ENCODE data around the gene TLE1.
"Not testable (repeated sequence)": the region's sequence is repeated elsewhere in the genome, so short reads cannot be mapped to it uniquely, and the experiment has no call there.

TLE1 gene

DNA sequence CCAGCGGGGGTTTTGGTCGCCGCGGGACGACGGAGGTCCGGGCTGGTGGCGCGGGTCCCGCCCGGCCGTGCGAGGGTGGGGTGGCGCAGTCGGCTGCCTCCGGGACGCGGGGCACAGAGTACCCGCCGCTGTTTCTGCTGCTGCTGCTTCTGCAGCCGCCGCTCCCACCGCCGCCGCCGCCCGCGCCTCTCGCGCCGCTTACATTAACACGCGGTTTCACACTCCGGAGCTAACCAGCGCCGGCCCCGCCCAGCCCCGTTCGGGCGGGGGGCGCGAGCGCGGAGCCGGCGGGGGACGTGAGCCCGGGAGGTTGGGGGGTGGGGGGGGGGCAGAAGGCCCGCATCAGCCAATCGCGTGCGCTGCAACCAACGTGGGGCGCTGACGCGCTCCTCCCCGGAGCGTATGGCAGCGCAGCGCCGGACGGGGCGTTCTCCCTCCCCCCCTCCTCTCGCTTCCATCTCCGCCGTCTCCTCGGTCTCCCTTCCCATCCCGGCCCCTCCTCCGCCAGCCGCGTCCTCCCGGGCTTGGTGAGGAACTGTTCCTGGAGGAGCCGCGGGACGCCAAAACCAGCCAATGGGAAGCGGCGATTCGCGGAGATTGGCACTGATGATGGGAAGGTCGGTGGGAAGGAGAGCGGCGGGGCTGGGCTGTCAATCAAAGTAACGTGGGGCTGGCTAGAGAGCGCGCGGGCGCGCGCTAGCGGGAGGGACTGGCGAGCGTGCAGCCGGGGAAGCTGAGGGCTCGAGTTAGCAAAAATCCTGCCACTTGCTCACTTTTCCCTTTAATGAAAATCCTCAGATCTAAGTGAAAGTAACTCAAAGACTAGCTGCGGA is at the start of gene TLE1:
Gene TLE1, minus strand, starts transcription at position 205 of the 833 bp plus-strand sequence. CDS start 1,307 bp downstream, outside the sequence.
- TF ChIP-seq ZNF274 (IDR thresholded peaks at IDR 0.05; ENCODE audit: low read depth, low read length), result no peak

DNA sequence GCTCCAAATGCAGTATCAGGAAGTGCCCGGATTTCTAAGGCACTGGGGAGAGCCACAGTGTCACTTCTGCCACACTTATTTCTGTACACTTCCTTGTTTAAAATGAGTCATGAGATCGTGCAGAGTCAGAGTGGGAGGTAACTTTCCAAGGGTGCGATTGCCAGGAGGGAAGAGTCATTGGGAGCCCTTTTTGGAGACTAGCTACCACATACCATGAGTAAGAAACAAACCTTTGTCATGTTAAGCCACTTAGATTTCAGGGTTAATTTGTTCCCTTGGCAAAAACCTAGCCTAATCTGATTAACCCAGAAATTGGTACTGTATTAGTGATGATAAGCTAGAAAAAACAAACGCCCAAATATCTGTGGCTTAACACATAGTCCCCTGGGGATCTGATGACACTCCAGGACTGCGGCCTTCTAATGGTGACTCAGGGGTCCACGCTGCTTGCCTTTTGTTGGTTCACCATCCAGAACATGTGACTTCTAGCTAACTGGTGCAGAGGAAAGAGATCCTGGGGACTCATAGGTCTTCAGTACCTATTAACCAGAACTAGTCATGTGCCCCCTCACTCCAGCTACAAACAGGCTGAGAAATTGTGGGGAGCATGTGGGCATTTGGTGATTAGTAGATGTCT is 48.6 kb upstream of the TLE1 start:
- H3K4me3 ChIP-seq (ENCODE audit: low read length), result no peak overlapping the region
- no peak for TF ChIP-seq ZNF274 (IDR thresholded peaks at IDR 0.05; ENCODE audit: low read depth, low read length)

More for the DNA sequence above, at the start of gene TLE1:
- H3K4me3 ChIP-seq (ENCODE audit: low read length), result peak within 1 kb of the TSS; percentile 59

DNA sequence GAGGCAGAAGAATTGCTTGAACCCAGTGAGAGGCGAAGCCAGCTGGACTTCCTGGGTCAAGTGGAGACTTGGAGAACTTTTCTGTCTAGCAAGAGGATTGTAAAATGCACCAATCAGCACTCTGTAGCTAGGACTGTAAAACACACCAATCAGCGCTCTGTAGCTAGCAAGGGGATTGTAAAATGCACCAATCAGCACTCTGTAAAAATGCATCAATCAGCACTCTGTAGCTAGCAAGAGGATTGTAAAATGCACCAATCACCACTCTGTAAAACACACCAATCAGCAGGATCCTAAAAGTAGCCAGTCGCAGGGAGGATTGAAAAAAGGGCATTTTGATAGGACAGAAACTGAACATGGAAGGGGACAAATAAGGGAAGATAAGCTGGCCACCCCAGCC is 41.2 kb upstream of the TLE1 start:
- not testable (repeated sequence) for H3K4me3 ChIP-seq (ENCODE audit: low read length)

DNA sequence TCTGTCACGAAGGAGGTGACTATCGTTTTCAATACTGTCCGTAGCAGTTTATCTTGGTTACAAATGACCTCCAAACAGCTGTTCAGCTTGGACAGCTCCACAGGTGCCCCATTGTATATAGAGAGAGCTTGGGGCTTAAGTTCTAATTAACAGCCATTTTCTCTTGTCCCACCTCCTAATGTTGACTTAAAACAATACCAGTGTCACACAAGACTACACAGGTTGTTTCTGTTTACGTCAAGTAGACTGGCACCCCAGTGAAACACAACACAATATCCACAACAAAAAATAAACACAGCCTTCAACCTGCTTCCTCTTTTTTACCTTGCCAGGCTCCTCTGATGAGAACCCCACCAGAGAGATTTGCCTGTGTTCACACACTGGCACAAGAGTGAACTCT is 39.8 kb upstream of the TLE1 start:
- no peak overlapping the region for H3K4me3 ChIP-seq (ENCODE audit: low read length)
- no peak for TF ChIP-seq ZNF274 (IDR thresholded peaks at IDR 0.05; ENCODE audit: low read depth, low read length)

DNA sequence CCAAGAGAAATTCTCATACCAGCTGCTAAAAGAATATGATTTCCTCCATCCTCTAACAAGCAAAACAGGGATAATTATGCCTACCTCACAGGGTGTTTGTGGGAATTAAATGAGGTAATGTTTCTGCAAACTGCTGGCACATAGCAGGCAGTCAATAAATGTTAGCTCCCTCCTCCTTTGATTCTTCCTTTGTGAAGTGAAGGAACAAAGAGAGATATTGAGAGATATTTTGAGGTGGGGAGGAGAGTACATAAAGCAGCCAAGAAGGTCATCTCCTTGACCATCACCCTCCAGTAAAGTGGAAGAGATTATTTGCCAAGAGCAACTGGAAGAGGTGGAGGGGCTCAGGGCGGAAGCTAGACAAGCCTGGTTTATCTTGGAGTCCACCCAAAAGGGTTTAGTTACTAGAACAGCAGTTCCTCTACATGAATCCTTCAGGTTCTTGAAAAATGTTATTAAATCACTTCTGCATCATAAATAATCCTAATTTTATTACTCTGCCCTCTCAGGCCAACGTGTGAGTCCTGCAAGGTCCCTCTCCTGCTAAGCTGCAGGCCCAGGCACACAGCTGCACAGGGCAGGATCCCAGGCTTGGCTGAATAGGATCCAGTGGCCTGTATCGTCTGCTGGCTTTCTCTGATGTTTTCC is 35.0 kb upstream of the TLE1 start:
- H3K4me3 ChIP-seq (ENCODE audit: low read length), result no peak overlapping the region
- no peak for TF ChIP-seq ZNF274 (IDR thresholded peaks at IDR 0.05; ENCODE audit: low read depth, low read length)

GRCh38 chr9:81722277-81722676 is 32.9 kb upstream of the TLE1 start:
- no peak for TF ChIP-seq ZNF274 (IDR thresholded peaks at IDR 0.05; ENCODE audit: low read depth, low read length)

DNA sequence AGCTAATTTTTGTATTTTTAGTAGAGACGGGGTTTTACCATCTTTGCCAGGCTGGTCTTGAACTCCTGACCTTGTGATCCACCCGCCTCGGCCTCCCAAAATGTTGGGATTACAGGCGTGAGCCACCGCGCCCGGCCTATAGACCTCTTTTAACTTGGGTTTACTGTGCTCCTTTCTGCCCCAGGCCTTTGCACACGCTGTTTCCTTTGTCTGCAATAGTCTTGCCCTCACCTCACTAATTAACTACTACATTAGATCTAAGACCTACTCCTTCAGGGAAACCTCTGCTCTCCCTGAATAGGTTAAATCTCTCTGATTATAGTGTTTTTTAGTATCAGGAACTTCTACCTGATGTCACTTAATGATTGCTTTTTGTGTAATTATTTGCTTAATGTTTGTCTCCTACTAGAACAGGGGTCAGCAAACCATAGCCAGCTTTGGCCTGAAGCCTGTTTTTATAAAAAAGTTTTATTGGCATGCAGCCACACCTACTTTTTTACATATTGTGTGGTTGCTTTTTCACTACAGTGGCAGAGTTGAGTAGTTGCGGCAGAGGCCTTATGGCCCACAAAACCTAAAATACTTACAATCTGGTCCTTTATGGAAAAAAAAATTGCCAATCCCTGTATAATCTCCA is 31.2 kb upstream of the TLE1 start:
- no peak overlapping the region for H3K4me3 ChIP-seq (ENCODE audit: low read length)
- TF ChIP-seq ZNF274 (IDR thresholded peaks at IDR 0.05; ENCODE audit: low read depth, low read length), result no peak

More at GRCh38 chr9:81722277-81722676, 32.9 kb upstream of the TLE1 start:
- no peak overlapping the region for H3K4me3 ChIP-seq (ENCODE audit: low read length)

GRCh38 chr9:81719972-81720371 is 30.6 kb upstream of the TLE1 start:
- no peak for TF ChIP-seq ZNF274 (IDR thresholded peaks at IDR 0.05; ENCODE audit: low read depth, low read length)
- no peak overlapping the region for H3K4me3 ChIP-seq (ENCODE audit: low read length)

GRCh38 chr9:81718244-81718643 is 28.9 kb upstream of the TLE1 start:
- H3K4me3 ChIP-seq (ENCODE audit: low read length), result no peak overlapping the region
- no peak for TF ChIP-seq ZNF274 (IDR thresholded peaks at IDR 0.05; ENCODE audit: low read depth, low read length)

DNA sequence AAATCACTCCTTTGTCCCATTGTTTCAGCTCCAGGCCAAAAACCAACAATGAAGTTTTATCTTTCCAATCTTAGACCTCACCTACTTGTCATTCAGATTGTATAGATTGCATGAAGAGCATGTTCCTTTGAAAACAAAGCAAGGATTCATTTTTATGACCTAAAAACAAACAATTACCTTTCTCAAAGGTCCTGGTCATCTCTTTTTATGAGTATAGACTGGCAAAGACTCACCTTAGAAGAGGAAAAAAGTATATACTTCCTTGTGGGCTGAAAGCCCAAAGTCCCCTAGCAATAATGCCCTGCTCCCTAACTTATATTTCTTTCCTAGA is 28.4 kb upstream of the TLE1 start:
- H3K4me3 ChIP-seq (ENCODE audit: low read length), result no peak overlapping the region
- no peak for TF ChIP-seq ZNF274 (IDR thresholded peaks at IDR 0.05; ENCODE audit: low read depth, low read length)

- TF ChIP-seq ZNF274 (IDR thresholded peaks at IDR 0.05; ENCODE audit: low read depth, low read length), result no peak
- H3K4me3 ChIP-seq (ENCODE audit: low read length), result no peak overlapping the region
Measured at GRCh38 chr9:81717061-81717746, 27.9 kb upstream of the TLE1 start.

GRCh38 chr9:81716409-81716808 is 27.1 kb upstream of the TLE1 start:
- H3K4me3 ChIP-seq (ENCODE audit: low read length), result no peak overlapping the region
- no peak for TF ChIP-seq ZNF274 (IDR thresholded peaks at IDR 0.05; ENCODE audit: low read depth, low read length)

DNA sequence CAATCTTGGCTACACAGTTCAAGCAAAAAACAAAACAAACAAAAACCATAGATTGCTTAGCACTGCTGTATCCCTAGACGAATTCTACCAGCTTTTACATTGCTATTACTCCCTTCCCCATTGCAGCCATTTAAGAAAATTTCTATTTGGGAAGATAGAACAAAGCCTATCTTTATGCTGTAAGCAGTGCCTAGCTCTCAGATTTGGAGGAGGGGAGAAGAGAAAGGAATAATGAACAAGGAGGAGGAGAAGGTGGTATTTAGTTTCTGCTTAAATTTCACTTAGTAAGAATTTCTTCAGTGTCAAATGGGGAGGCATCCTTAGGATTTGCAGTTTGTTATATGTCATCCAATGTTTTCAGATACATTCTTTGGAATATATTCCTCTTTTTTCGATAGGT is 16.2 kb upstream of the TLE1 start:
- H3K4me3 ChIP-seq (ENCODE audit: low read length), result no peak overlapping the region
- no peak for TF ChIP-seq ZNF274 (IDR thresholded peaks at IDR 0.05; ENCODE audit: low read depth, low read length)

GRCh38 chr9:81694541-81694940 is 5.2 kb upstream of the TLE1 start:
- no peak for TF ChIP-seq ZNF274 (IDR thresholded peaks at IDR 0.05; ENCODE audit: low read depth, low read length)
- no peak overlapping the region for H3K4me3 ChIP-seq (ENCODE audit: low read length)

All from GM08714 (cell line).